ENCODE data around the gene CDK6.
"Not testable (repeated sequence)": the region's sequence is repeated elsewhere in the genome, so short reads cannot be mapped to it uniquely, and the experiment has no call there.

The CDK6 gene

GRCh38 chr7:92836489-92836999 lies at the start of gene CDK6:
TSS of gene CDK6 (minus strand) at chr7:92836573. CDS start at chr7:92833323, 3,250 bp downstream.
- Mint-ChIP-seq H3K4me1 (ENCODE audit: low read depth) (peaks cover 22% of the 10 kb centered on the region), H3K36me3 (ENCODE audit: low read depth) (peaks cover 21% of the 10 kb centered on the region), H3K9me3 (no peaks in the 10 kb centered on the region), H3K4me3 (peak within 1 kb of the TSS; percentile 93), H3K27ac (peak within 1 kb of the TSS; percentile 92), H3K27me3 (ENCODE audit: low read depth) (peaks cover 30% of the 10 kb centered on the region)
- DNase-seq (ENCODE audit: low spot score), result peak; percentile 71

- not testable (repeated sequence) for DNase-seq (ENCODE audit: low spot score); H3K27me3 Mint-ChIP-seq (ENCODE audit: low read depth); H3K4me1 Mint-ChIP-seq (ENCODE audit: low read depth); H3K4me3 Mint-ChIP-seq; H3K27ac Mint-ChIP-seq
- H3K9me3 Mint-ChIP-seq, result peaks cover 56% of the 10 kb centered on the region
- peaks cover 13% of the 10 kb centered on the region for H3K36me3 Mint-ChIP-seq (ENCODE audit: low read depth)
These were observed 49.7 kb upstream of the CDK6 start for GRCh38 chr7:92886039-92886438.

- Mint-ChIP-seq H3K27ac (no peak overlapping the region), H3K4me3 (no peak overlapping the region)
These were observed 47.8 kb upstream of the CDK6 start for GRCh38 chr7:92884218-92884617.

GRCh38 chr7:92882760-92883159 lies 46.4 kb upstream of the CDK6 start:
- no peak for DNase-seq (ENCODE audit: low spot score)
- Mint-ChIP-seq H3K4me1 (ENCODE audit: low read depth) (peaks cover 11% of the 10 kb centered on the region), H3K9me3 (peaks cover 50% of the 10 kb centered on the region), H3K36me3 (ENCODE audit: low read depth) (peaks cover 8% of the 10 kb centered on the region), H3K27ac (no peak overlapping the region), H3K27me3 (ENCODE audit: low read depth) (no peaks in the 10 kb centered on the region), H3K4me3 (no peak overlapping the region)

More at GRCh38 chr7:92884218-92884617, 47.8 kb upstream of the CDK6 start:
- Mint-ChIP-seq H3K36me3 (ENCODE audit: low read depth) (peaks cover 13% of the 10 kb centered on the region), H3K4me1 (ENCODE audit: low read depth) (peaks cover 11% of the 10 kb centered on the region), H3K27me3 (ENCODE audit: low read depth) (no peaks in the 10 kb centered on the region), H3K9me3 (peaks cover 56% of the 10 kb centered on the region)
- DNase-seq (ENCODE audit: low spot score), result no peak

GRCh38 chr7:92881091-92881485 lies 44.7 kb upstream of the CDK6 start:
- H3K4me3 Mint-ChIP-seq, result no peak overlapping the region
- DNase-seq (ENCODE audit: low spot score), result no peak
- H3K27me3 Mint-ChIP-seq (ENCODE audit: low read depth), result no peaks in the 10 kb centered on the region
- peaks cover 17% of the 10 kb centered on the region for H3K4me1 Mint-ChIP-seq (ENCODE audit: low read depth)
- H3K9me3 Mint-ChIP-seq, result peaks cover 38% of the 10 kb centered on the region
- H3K36me3 Mint-ChIP-seq (ENCODE audit: low read depth), result peaks cover 7% of the 10 kb centered on the region
- no peak overlapping the region for H3K27ac Mint-ChIP-seq

GRCh38 chr7:92880212-92881090 lies 44.1 kb upstream of the CDK6 start:
- Mint-ChIP-seq H3K4me1 (ENCODE audit: low read depth) (peaks cover 17% of the 10 kb centered on the region), H3K27me3 (ENCODE audit: low read depth) (no peaks in the 10 kb centered on the region), H3K9me3 (peaks cover 36% of the 10 kb centered on the region), H3K27ac (no peak overlapping the region), H3K4me3 (no peak overlapping the region), H3K36me3 (ENCODE audit: low read depth) (peaks cover 7% of the 10 kb centered on the region)
- peak; percentile 16 for DNase-seq (ENCODE audit: low spot score)

- H3K27me3 Mint-ChIP-seq (ENCODE audit: low read depth), result no peaks in the 10 kb centered on the region
- peaks cover 3% of the 10 kb centered on the region for H3K36me3 Mint-ChIP-seq (ENCODE audit: low read depth)
- no peak overlapping the region for H3K27ac Mint-ChIP-seq
- no peak overlapping the region for H3K4me3 Mint-ChIP-seq
- peaks cover 11% of the 10 kb centered on the region for H3K9me3 Mint-ChIP-seq
- H3K4me1 Mint-ChIP-seq (ENCODE audit: low read depth), result peaks cover 25% of the 10 kb centered on the region
- no peak for DNase-seq (ENCODE audit: low spot score)
These were observed 41.0 kb upstream of the CDK6 start for GRCh38 chr7:92877367-92877766.

GRCh38 chr7:92876836-92877235 lies 40.5 kb upstream of the CDK6 start:
- Mint-ChIP-seq H3K4me1 (ENCODE audit: low read depth) (peaks cover 25% of the 10 kb centered on the region), H3K36me3 (ENCODE audit: low read depth) (peaks cover 3% of the 10 kb centered on the region), H3K27ac (no peak overlapping the region), H3K27me3 (ENCODE audit: low read depth) (no peaks in the 10 kb centered on the region), H3K9me3 (peaks cover 6% of the 10 kb centered on the region), H3K4me3 (no peak overlapping the region)
- DNase-seq (ENCODE audit: low spot score), result no peak

- H3K27me3 Mint-ChIP-seq (ENCODE audit: low read depth), result no peaks in the 10 kb centered on the region
- peaks cover 17% of the 10 kb centered on the region for H3K4me1 Mint-ChIP-seq (ENCODE audit: low read depth)
- no peaks in the 10 kb centered on the region for H3K36me3 Mint-ChIP-seq (ENCODE audit: low read depth)
- peaks cover 6% of the 10 kb centered on the region for H3K9me3 Mint-ChIP-seq
- peak; percentile 37 for DNase-seq (ENCODE audit: low spot score)
- no peak overlapping the region for H3K27ac Mint-ChIP-seq
- no peak overlapping the region for H3K4me3 Mint-ChIP-seq
These were observed 39.3 kb upstream of the CDK6 start for GRCh38 chr7:92875719-92876118.

GRCh38 chr7:92875173-92875572 lies 38.8 kb upstream of the CDK6 start:
- no peak for DNase-seq (ENCODE audit: low spot score)
- H3K27ac Mint-ChIP-seq, result no peak overlapping the region
- no peaks in the 10 kb centered on the region for H3K36me3 Mint-ChIP-seq (ENCODE audit: low read depth)
- H3K9me3 Mint-ChIP-seq, result peaks cover 9% of the 10 kb centered on the region
- H3K27me3 Mint-ChIP-seq (ENCODE audit: low read depth), result no peaks in the 10 kb centered on the region
- no peak overlapping the region for H3K4me3 Mint-ChIP-seq
- H3K4me1 Mint-ChIP-seq (ENCODE audit: low read depth), result peaks cover 17% of the 10 kb centered on the region

- Mint-ChIP-seq H3K36me3 (ENCODE audit: low read depth) (peaks cover 3% of the 10 kb centered on the region), H3K4me3 (no peak overlapping the region), H3K4me1 (ENCODE audit: low read depth) (peaks cover 14% of the 10 kb centered on the region), H3K27me3 (ENCODE audit: low read depth) (no peaks in the 10 kb centered on the region), H3K27ac (no peak overlapping the region), H3K9me3 (peaks cover 13% of the 10 kb centered on the region)
- DNase-seq (ENCODE audit: low spot score), result no peak
These were observed 38.2 kb upstream of the CDK6 start for GRCh38 chr7:92874567-92874966.

GRCh38 chr7:92873776-92874175 lies 37.4 kb upstream of the CDK6 start:
- peaks cover 21% of the 10 kb centered on the region for H3K9me3 Mint-ChIP-seq
- H3K27ac Mint-ChIP-seq, result no peak overlapping the region
- H3K4me3 Mint-ChIP-seq, result no peak overlapping the region
- H3K27me3 Mint-ChIP-seq (ENCODE audit: low read depth), result no peaks in the 10 kb centered on the region
- peaks cover 6% of the 10 kb centered on the region for H3K36me3 Mint-ChIP-seq (ENCODE audit: low read depth)
- DNase-seq (ENCODE audit: low spot score), result no peak
- H3K4me1 Mint-ChIP-seq (ENCODE audit: low read depth), result peaks cover 14% of the 10 kb centered on the region

- no peak overlapping the region for H3K27ac Mint-ChIP-seq
- H3K27me3 Mint-ChIP-seq (ENCODE audit: low read depth), result no peaks in the 10 kb centered on the region
These were observed 36.3 kb upstream of the CDK6 start for GRCh38 chr7:92872701-92873100.

GRCh38 chr7:92868683-92869293 lies 32.4 kb upstream of the CDK6 start:
- no peak overlapping the region for H3K4me3 Mint-ChIP-seq
- no peaks in the 10 kb centered on the region for H3K27me3 Mint-ChIP-seq (ENCODE audit: low read depth)
- no peak for DNase-seq (ENCODE audit: low spot score)
- H3K36me3 Mint-ChIP-seq (ENCODE audit: low read depth), result peaks cover 15% of the 10 kb centered on the region
- peaks cover 46% of the 10 kb centered on the region for H3K9me3 Mint-ChIP-seq
- H3K4me1 Mint-ChIP-seq (ENCODE audit: low read depth), result peaks cover 3% of the 10 kb centered on the region
- no peak overlapping the region for H3K27ac Mint-ChIP-seq

More at GRCh38 chr7:92872701-92873100, 36.3 kb upstream of the CDK6 start:
- DNase-seq (ENCODE audit: low spot score), result no peak
- Mint-ChIP-seq H3K9me3 (peaks cover 30% of the 10 kb centered on the region), H3K4me3 (no peak overlapping the region), H3K4me1 (ENCODE audit: low read depth) (peaks cover 13% of the 10 kb centered on the region), H3K36me3 (ENCODE audit: low read depth) (peaks cover 10% of the 10 kb centered on the region)
